NCI-H2081 (cell line): ENCODE measurements around the gene ADGRG6.
"Not testable (repeated sequence)": the region's sequence is repeated elsewhere in the genome, so short reads cannot be mapped to it uniquely, and the experiment has no call there.

Experiments used
- DNase-seq, 2 experiments: peaks; one replicate each; lab custom pipeline; 2025; lab: John Stamatoyannopoulos, UW

Gene ADGRG6

DNA sequence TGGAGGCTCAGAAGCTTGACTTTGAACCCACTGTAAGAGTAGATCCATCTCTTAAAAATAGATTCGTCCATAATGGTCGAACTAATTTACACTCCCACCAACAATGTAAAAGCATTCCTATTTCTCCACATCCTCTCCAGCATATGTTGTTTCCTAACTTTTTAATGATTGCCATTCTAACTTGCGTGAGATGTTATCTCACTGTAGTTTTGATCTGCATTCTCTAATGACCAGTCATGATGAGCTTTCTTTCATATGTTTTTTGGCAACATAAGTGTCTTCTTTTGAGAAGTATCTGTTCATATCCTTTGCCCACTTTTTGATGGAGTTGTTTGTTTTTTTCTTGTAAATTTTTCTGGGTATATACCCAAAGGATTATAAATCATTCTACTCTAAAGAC is 44.4 kb downstream of the ADGRG6 start:
- not testable (repeated sequence) for DNase-seq

DNA sequence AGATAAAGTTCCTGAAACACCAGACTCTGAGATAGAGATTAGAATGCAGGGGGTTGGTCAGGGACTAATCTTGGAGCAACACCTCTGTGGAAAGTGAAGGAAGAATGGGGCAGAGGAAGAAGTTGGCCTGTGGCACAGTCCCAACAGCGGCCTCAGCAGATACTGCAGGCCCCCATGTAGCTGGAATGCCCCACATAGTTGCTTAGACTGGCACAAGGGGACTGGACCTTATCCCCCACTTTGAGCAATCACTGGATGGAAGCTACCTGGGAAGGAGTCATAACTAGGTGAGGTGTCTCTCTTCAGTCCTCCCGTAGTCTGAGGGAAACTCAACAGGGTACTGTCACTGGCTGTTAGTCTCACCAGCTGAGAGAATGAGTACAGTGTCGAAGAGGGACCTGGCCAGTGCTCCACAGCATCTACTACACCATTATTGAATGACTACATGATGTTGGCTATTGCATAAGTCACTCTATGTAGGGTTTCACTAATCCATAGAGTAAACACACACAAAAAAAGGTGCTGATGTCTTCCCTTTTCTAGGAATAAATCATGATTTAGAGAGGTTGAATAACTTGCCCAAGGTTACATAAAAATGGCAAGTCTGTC is 47.5 kb downstream of the ADGRG6 start:
- DNase-seq, result no peak

DNA sequence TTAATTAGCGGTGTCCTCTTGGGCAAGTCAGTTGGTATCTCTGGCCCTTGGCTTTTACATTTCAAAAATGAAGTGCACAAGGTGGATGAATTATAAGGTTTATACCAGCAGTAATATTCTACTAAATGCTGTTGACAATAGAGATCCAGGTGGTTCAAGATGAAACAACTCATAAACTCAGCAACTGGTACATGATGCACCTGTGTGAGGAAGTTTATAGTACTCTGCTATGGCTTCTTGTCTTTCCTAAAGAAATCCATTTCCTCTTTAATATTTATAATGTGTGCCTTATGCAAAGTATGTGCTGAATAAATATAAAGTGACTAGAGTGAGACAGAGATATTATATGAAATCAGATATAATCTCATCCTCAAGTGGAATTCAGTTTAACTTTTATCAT is 48.5 kb downstream of the ADGRG6 start:
- no peak for DNase-seq

- no peak for DNase-seq
Observed at GRCh38 chr6:142353690-142354089, 51.9 kb downstream of the ADGRG6 start.

- no peak for DNase-seq
Observed at GRCh38 chr6:142354650-142355049, 52.8 kb downstream of the ADGRG6 start.

GRCh38 chr6:142355520-142356174 is 53.8 kb downstream of the ADGRG6 start:
- DNase-seq, result no peak

GRCh38 chr6:142356201-142356883 is 54.5 kb downstream of the ADGRG6 start:
- DNase-seq, result no peak

DNA sequence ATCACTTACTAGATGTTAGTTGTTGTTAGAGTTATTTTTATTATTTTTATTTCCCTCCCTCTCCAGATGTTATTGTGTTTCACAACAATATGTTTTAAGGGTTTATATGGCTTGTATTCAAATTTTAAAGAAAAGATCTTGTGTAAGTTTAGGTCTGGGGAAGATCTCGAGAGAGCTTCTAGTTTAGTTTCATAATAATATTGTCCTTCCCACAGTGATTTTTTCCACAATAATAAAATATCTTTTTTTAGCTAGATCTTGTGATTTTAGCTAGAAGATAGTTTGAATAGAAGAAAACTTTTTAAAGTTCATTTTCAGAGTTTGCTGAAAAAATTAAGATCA is 55.0 kb downstream of the ADGRG6 start:
- no peak for DNase-seq

GRCh38 chr6:142357879-142358278 is 56.1 kb downstream of the ADGRG6 start:
- DNase-seq, result no peak

DNA sequence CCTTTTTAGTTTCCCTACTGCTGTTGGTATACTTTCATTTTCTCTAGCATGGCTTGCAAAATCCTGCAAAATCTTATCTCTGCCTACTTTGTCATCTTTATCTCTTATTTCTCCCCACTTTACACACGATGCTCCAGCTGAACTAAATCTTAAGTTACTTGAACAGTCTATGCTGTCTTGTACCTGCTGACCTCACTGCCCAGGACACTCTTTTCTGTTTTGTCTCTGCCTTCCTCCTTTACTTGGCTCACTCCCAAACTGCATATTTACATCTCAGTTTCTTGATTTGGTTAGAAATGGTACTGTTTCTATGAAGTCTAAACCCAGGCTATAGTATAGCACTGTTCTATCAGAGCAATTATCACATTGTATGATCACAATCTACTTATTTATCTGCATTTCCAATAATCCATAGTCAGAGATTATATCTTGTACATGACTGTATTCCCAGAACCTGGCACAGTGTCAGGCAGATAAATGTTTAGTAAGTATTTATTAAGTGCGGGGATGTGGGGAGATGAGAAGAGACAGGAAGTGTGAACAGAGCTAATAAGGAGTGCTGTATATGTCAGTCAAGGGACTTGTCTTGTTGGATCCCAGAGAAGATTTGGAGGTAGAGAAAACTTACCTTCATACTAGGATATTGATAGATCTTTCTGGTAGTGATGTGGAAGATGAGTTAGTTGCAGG is 57.6 kb downstream of the ADGRG6 start:
- DNase-seq, result no peak

DNA sequence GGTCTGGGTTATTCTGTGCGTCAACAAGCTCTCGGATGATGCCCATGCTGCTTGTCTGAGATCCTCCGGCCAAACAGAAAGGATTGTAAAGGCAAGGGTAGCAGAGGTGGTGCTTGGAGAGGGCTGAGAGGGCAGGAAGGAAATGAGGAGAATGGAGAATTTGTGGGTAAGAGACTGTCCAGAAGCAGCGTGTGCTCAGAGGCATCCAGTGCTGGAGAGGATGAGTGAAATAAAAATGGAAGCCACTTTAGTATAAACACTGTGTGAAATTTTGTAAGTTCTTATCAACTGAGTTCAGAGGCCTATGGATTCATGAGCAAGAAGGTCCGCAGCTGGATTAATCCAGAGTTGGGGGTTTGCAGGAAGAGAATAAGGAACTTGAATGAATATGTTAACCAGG is 59.5 kb downstream of the ADGRG6 start:
- no peak for DNase-seq

DNA sequence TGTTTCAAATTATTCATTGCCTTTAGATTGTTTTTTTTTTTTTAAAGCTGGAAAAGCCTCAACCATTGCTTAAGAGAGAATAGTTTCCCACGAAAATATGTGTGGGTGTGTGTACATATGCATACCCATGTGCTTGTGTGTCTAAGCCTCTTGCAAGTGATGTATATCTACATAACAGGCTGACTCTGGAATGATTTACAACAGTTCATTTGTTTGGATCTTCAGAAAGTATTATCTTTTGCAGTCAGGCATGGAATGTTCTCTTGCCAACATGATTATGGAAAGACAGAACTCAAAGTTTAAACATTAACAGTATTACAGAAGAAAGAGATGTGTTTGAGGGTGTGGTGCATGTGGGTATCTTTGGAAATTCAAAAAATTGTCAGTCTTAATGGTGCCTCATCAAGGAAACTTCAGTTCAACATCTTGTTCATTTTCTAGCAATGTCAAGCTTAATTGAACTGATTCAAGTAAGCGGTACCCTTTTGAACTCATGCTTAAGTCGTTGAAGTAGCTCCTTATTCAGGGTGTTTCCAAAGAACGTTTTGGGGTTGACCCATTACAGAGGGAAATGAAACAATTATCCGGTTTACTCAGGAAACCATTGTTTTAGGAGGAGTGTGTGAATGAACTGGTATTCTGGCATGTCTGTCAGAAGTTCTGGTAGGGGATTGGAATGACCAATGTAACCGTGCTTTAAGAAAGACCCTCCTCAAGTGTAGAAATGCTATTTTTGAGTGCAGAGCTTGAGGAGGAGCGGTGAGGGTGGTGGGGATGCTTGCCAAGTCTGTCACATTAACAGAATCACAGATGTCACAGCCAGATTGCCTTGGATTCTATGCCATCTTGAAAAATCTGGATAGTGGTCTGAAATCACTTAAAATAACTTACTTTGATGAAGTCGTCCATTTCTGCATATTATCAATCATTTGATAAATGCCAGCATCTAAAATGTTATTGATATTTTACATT is 60.3 kb downstream of the ADGRG6 start:
- no peak for DNase-seq

- DNase-seq, result no peak
Observed at GRCh38 chr6:142367061-142367460, 65.3 kb downstream of the ADGRG6 start.

- no peak for DNase-seq
Observed at GRCh38 chr6:142367501-142368018, 65.8 kb downstream of the ADGRG6 start.

DNA sequence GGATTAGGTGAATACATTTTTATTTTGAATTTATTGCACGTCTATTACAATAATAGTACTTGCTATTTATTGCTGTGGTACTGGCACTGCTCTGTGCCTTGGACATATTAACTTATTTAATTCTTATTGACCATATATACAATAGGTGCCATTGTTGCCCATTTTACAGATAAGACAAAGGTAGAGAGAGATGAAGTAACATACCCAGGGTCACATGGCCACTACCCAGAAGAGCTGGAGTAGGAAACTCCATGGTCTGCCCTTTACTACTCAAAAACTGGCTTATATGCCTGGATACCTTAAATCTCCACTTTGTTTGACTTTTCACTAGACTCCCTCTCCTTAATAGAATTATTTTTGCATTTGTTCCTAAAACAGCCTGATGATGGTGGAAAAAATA is 67.5 kb downstream of the ADGRG6 start:
- DNase-seq, result no peak

DNA sequence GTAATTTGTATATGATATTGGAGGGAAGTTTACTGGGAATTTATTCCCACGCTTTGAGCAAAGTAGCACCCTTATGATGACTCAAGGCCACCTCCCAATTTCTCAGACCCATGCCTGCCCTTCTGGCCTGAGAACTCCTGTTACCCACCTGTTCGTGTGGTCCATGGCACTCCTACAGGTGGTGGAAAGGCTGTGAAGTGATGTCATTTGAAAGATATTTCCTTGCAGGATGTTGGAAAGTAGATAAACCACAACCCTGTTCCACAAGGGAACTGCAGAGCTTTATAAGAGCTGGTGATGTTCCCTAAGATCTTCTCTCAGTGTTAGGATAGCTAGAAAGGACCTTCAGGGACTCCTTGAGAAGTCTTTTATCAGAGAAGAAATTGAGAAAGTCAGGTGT is 70.5 kb downstream of the ADGRG6 start:
- DNase-seq, result no peak

DNA sequence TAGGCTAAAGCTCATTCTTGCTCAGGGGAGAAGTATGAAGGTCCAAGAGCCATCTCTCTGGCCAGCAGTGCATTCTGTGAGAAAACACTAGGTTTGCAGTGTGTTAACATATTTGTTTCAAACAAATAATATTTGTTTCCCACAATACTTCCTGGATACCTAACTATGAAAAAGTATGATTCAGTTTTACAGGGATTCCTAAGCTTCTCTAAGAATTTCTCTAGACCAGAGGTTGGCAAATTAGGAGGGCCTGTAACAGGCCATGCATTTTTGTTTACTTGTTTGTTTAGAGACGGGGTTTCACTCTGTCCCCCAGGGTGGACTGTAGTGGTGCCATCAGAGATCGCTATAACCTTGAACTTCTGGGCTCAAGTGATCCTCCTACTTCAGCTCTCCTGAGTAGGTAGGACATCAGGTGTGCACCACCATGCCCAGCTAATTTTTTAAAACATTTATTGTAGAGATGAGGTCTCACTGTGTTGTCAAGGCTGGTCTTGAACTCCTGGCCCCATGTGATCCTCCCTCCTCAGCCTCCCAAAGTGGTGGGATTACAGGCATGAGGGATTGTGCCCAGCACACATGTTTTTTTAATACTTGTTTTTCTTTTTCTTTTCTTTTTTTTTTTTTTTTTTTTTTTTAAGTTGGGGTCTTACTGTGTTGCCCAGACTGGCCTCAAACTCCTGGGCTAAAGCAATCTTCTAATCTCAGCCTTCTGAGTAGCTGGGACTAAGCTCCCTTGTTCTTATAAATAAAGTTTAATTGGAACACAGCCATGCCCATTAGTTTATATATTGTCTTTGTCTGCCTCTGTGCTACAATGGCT is 71.7 kb downstream of the ADGRG6 start:
- DNase-seq, result no peak

DNA sequence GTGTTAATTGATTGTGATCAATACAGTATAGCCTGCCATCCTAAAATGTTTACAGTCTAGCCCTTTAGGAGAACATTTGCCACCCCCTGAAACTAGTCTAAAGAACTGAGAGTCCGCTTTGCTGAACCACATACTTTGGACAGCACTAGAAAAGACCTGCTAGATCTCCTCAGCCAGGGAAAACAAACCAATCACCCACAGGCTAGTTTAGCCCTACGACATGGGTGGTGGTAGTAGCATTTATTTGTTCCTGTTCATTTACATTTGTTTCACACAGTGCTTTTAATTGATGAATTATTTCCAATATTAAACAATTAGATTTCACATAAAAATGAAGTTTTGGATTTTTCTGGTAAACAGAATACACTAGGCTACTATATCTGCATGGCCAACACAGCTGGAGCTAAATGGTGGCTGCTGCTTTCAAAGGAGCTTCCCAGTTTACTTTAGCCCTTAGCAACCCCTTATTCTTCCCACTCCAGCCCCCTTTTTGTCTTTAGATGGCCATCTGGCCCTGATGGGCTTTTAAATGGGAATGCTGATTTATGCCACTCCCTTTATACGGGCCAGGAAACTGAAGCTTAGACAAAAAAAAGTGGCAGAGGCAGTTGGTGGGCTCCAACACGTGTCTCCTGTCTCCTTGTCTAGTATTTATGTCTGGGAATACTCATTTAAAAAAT is 72.4 kb downstream of the ADGRG6 start:
- DNase-seq, result no peak

GRCh38 chr6:142374965-142375733 is 73.3 kb downstream of the ADGRG6 start:
- DNase-seq, result no peak
